ENCODE results near the gene ELSPBP1. TPM values are rescaled to one million over a fixed set of nuclear protein-coding genes. Genes with fewer than 3 reads are reported as not detected.

ELSPBP1 gene
- total RNA-seq, 1 experiment from 2014 or later, result not detected

DNA sequence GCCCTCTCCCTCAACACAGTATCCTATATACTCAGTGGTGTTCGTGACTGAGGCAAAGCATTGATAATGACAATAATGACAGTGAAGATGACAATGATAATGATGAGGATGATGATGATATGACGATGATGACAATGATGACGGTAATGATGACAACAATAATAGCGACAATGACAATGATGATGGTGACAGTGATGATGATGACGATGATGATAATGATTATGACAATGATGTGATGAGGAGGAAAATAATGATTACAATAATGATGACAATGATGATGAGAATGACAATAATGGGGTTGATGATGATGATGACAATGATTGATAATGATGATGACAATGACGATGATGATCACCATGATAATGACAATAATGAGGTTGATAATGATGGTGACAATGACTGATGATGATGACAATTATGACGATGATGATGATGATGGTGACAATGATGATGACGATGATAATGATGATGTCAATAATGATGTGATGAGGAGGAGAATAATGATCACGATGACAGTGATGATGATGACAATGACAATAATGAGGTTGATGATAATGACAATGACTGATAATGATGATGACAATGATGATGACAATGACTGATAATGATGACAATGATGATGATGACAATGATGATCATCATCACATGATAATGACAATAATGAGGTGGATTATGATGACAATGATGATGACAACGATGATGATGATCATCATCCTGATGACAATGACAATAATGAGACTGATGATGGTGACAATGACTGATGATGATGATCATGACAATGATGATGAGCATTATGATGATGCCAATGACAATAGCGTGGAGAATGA lies 16.7 kb downstream of the ELSPBP1 start:
- no peak overlapping the region for H3K27ac ChIP-seq (ENCODE audit: insufficient read length, low read depth, low read length)
- H3K27me3 ChIP-seq (ENCODE audit: insufficient read depth, low read length), result no peaks in the 10 kb centered on the region
- H2BK120ac ChIP-seq (ENCODE audit: low read depth, low read length, poor library complexity, severe bottlenecking), result no peak overlapping the region
- Mint-ChIP-seq H3K27ac (no peak overlapping the region), H3K4me1 (peaks cover 4 to 5% of the 10 kb centered on the region in 2 experiments; a peak in 2 of 4 replicates), H3K27me3 (ENCODE audit: low read depth) (no peaks in the 10 kb centered on the region; the same call in 1 of the 2 replicates), H3K36me3 (ENCODE audit: insufficient read depth in 1 of 3, low read depth in 3 of 3) (peaks cover 0 to 4% (median 2%) of the 10 kb centered on the region in 3 experiments; a peak in 3 of 7 replicates), H3K9me3 (peaks cover 0 to 3% of the 10 kb centered on the region in 2 experiments; a peak in 1 of 5 replicates), H3K4me3 (no peak overlapping the region)
- H3K4me2 ChIP-seq (ENCODE audit: insufficient read depth, insufficient read length, low read length), result no peak overlapping the region
- H4K5ac ChIP-seq (ENCODE audit: insufficient read length, low read depth, low read length), result no peak overlapping the region
- no peak overlapping the region for H2AFZ ChIP-seq (ENCODE audit: low read length)
- H3K56ac ChIP-seq (ENCODE audit: insufficient read length, low read depth, low read length), result no peak overlapping the region
- no peak overlapping the region for H3K9ac ChIP-seq (ENCODE audit: extremely low read depth, insufficient read length, low read length)
- H2AK5ac ChIP-seq (ENCODE audit: insufficient read length, low read length), result no peak overlapping the region
- no peak overlapping the region for H3K4ac ChIP-seq (ENCODE audit: low read depth, low read length)
- DNase-seq, result no peak
- H3K23ac ChIP-seq (ENCODE audit: insufficient read length, low read depth, low read length), result no peak overlapping the region
- H3K18ac ChIP-seq (ENCODE audit: insufficient read length, low read depth, low read length), result no peak overlapping the region
- no peaks in the 10 kb centered on the region for H3K9me3 ChIP-seq (ENCODE audit: control insufficient read depth, low read depth, low read length)
- no peaks in the 10 kb centered on the region for H4K20me1 ChIP-seq (ENCODE audit: control insufficient read depth, insufficient read depth, insufficient read length)
- H3K4me1 ChIP-seq (ENCODE audit: insufficient read depth, low read length), result no peaks in the 10 kb centered on the region
- no peak overlapping the region for H2BK15ac ChIP-seq (ENCODE audit: low read depth, low read length)
- H2BK5ac ChIP-seq (ENCODE audit: insufficient read length, low read length), result no peak overlapping the region
- TF ChIP-seq, protein P1, sequence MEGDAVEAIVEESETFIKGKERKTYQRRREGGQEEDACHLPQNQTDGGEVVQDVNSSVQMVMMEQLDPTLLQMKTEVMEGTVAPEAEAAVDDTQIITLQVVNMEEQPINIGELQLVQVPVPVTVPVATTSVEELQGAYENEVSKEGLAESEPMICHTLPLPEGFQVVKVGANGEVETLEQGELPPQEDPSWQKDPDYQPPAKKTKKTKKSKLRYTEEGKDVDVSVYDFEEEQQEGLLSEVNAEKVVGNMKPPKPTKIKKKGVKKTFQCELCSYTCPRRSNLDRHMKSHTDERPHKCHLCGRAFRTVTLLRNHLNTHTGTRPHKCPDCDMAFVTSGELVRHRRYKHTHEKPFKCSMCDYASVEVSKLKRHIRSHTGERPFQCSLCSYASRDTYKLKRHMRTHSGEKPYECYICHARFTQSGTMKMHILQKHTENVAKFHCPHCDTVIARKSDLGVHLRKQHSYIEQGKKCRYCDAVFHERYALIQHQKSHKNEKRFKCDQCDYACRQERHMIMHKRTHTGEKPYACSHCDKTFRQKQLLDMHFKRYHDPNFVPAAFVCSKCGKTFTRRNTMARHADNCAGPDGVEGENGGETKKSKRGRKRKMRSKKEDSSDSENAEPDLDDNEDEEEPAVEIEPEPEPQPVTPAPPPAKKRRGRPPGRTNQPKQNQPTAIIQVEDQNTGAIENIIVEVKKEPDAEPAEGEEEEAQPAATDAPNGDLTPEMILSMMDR (conservative IDR thresholded peaks at IDR 0.05), result no peak
- H3K14ac ChIP-seq (ENCODE audit: insufficient read depth, low read length), result no peak overlapping the region
- H4K91ac ChIP-seq (ENCODE audit: insufficient read length, low read depth, low read length), result no peak overlapping the region
- no peaks in the 10 kb centered on the region for H3K23me2 ChIP-seq (ENCODE audit: insufficient read length, low read depth, low read length, poor library complexity, severe bottlenecking)
- no peak overlapping the region for H4K8ac ChIP-seq (replicated peaks; ENCODE audit: insufficient read length, low read depth, low read length)
- H2BK20ac ChIP-seq (ENCODE audit: low read depth, low read length, poor library complexity, severe bottlenecking), result no peak overlapping the region
- no peak overlapping the region for H2BK12ac ChIP-seq (ENCODE audit: insufficient read length, low read depth, low read length)
- 0 out of 2 replicates have a peak, but pooled peaks cover 2% of the 10 kb centered on the region for H3K79me2 ChIP-seq (ENCODE audit: insufficient read depth, low read length)
- no peak overlapping the region for H3T11ph ChIP-seq (ENCODE audit: low read length)
- no peaks in the 10 kb centered on the region for H3K79me1 ChIP-seq (ENCODE audit: insufficient read depth, low read depth, low read length, poor library complexity, severe bottlenecking)
- no CpG with 5 or more reads among the region's 11 CpGs for WGBS (ENCODE audit: extremely low coverage, insufficient read length, low lambda C conversion rate)

All from H9 (cell line).